GM23338 (cell line): ENCODE results near the gene TFAP2E. TPM values are rescaled to one million over a fixed set of nuclear protein-coding genes. Genes with fewer than 3 reads are reported as not detected.
"Not testable (repeated sequence)": the region's sequence is repeated elsewhere in the genome, so short reads cannot be mapped to it uniquely, and the experiment has no call there.

Experiments
- ATAC-seq: fragments of 200-7000 bp; cut with Tn5 transposase; 3 replicates; pipeline ENCODE4 v1.9.1; 2020
- DNase-seq: peaks from one replicate; pipeline ENCODE4 v3.0.0-alpha.2; 2015; ENCODE audit warnings: low spot score
- H2AFZ ChIP-seq: fragments of 200-600 bp; sonication (generic); 2 replicates; pipeline ENCODE4 v1.8.0; 2016; ENCODE audit warnings: antibody characterized with exemption, mild to moderate bottlenecking, moderate library complexity
- H3F3A ChIP-seq: fragments of 200-600 bp; sonication (generic); replicated peaks from 2 replicates; pipeline ENCODE4 v1.8.0; 2017; ENCODE audit warnings: antibody characterized with exemption, mixed run types, low read depth
- H3K27ac ChIP-seq: fragments of 200-600 bp; sonication (generic); 2 replicates; pipeline ENCODE4 v1.6.1; 2016; ENCODE audit warnings: low read depth
- H3K27me3 ChIP-seq: fragments of 200-600 bp; sonication (generic); 2 replicates; pipeline ENCODE4 v1.8.0; 2016; ENCODE audit warnings: mild to moderate bottlenecking, mixed run types, moderate library complexity; ENCODE audit not compliant: insufficient read depth
- H3K36me3 ChIP-seq: fragments of 200-600 bp; sonication (generic); 2 replicates; pipeline ENCODE4 v1.8.0; 2016; ENCODE audit warnings: mild to moderate bottlenecking; ENCODE audit not compliant: insufficient read depth
- H3K4me1 ChIP-seq: fragments of 200-600 bp; sonication (generic); 2 replicates; pipeline ENCODE4 v1.8.0; 2016; ENCODE audit warnings: mild to moderate bottlenecking, moderate library complexity; ENCODE audit not compliant: insufficient read depth
- H3K4me2 ChIP-seq: fragments of 200-600 bp; sonication (generic); 2 replicates; pipeline ENCODE4 v1.7.1; 2017; ENCODE audit warnings: mixed run types
- H3K4me3 ChIP-seq: fragments of 200-600 bp; sonication (generic); 2 replicates; pipeline ENCODE4 v1.6.1; 2016; ENCODE audit warnings: mixed run types
- H3K79me2 ChIP-seq: fragments of 200-600 bp; sonication (generic); replicated peaks from 2 replicates; pipeline ENCODE4 v1.8.0; 2017; ENCODE audit warnings: mild to moderate bottlenecking; ENCODE audit not compliant: insufficient read depth
- H3K9me2 ChIP-seq: fragments of 200-600 bp; sonication (generic); 2 replicates; pipeline ENCODE4 v1.8.0; 2017; ENCODE audit not compliant: insufficient read depth
- H4K20me1 ChIP-seq: fragments of 200-600 bp; sonication (generic); replicated peaks from 2 replicates; pipeline ENCODE4 v1.8.0; 2017; ENCODE audit warnings: mild to moderate bottlenecking; ENCODE audit not compliant: insufficient read depth
- H3K27ac Mint-ChIP-seq: 2 replicates; pipeline ENCODE4 v1.8.0; 2020; ENCODE audit warnings: inconsistent platforms, mild to moderate bottlenecking, moderate library complexity, mixed read lengths
- H3K27me3 Mint-ChIP-seq: 3 replicates; pipeline ENCODE4 v1.8.0; 2022; ENCODE audit warnings: low read depth, mild to moderate bottlenecking, moderate library complexity, mixed read lengths, inconsistent platforms; ENCODE audit not compliant: insufficient read depth, poor library complexity
- H3K36me3 Mint-ChIP-seq: 3 replicates; pipeline ENCODE4 v1.8.0; 2021; ENCODE audit warnings: low read depth, mild to moderate bottlenecking, inconsistent platforms, moderate library complexity, mixed read lengths
- H3K4me1 Mint-ChIP-seq: 3 replicates; pipeline ENCODE4 v1.8.0; 2020; ENCODE audit warnings: mild to moderate bottlenecking, inconsistent platforms, mixed read lengths
- H3K4me3 Mint-ChIP-seq: 3 replicates; pipeline ENCODE4 v1.8.0; 2021; ENCODE audit warnings: moderate library complexity, mild to moderate bottlenecking, inconsistent platforms, mixed read lengths
- H3K9me3 Mint-ChIP-seq: 3 replicates; pipeline ENCODE4 v1.8.0; 2020; ENCODE audit warnings: moderate library complexity, mild to moderate bottlenecking, inconsistent platforms, mixed read lengths
- CREB1 ChIP-seq: fragments of 250-450 bp; sonication (Bioruptor Pico); IDR thresholded peaks from 2 replicates; pipeline ENCODE4 v1.5.0; 2020; ENCODE audit warnings: low read depth, mild to moderate bottlenecking, moderate library complexity
- ETS1 ChIP-seq: IDR thresholded peaks from 2 replicates; pipeline ENCODE4 v1.6.1; 2016; ENCODE audit warnings: antibody characterized with exemption
- EZH2 ChIP-seq: fragments of 200-600 bp; sonication (generic); IDR thresholded peaks from one replicate; pipeline ENCODE4 v1.8.0; 2017; ENCODE audit warnings: antibody characterized with exemption, mild to moderate bottlenecking, low read depth; ENCODE audit not compliant: unreplicated experiment
- JUNB ChIP-seq: IDR thresholded peaks from one replicate; pipeline ENCODE4 v1.6.1; 2016; ENCODE audit warnings: antibody characterized with exemption; ENCODE audit not compliant: unreplicated experiment
- NANOG ChIP-seq: IDR thresholded peaks from 2 replicates; pipeline ENCODE4 v1.6.1; 2016; ENCODE audit warnings: antibody characterized with exemption, borderline replicate concordance
- REST ChIP-seq: IDR thresholded peaks from one replicate; pipeline ENCODE4 v1.6.1; 2018; ENCODE audit warnings: antibody characterized with exemption; ENCODE audit not compliant: unreplicated experiment
- STAT1 ChIP-seq: IDR thresholded peaks from one replicate; pipeline ENCODE4 v1.6.1; 2016; ENCODE audit warnings: antibody characterized with exemption; ENCODE audit not compliant: unreplicated experiment
- ZNF114 ChIP-seq: fragments of 250-450 bp; sonication (Bioruptor Pico); IDR thresholded peaks from 2 replicates; pipeline ENCODE4 v1.5.0; 2020; ENCODE audit warnings: mild to moderate bottlenecking, moderate library complexity
- ZNF331 ChIP-seq: fragments of 250-450 bp; sonication (Bioruptor Pico); IDR thresholded peaks from 2 replicates; pipeline ENCODE4 v1.5.0; 2020; ENCODE audit warnings: low read depth, mild to moderate bottlenecking, moderate library complexity
- ZNF462 ChIP-seq: fragments of 250-450 bp; sonication (Bioruptor Pico); IDR thresholded peaks from 2 replicates; pipeline ENCODE4 v1.5.0; 2020; ENCODE audit warnings: mild to moderate bottlenecking, moderate library complexity
- polyA plus RNA-seq: library from polyadenylated mRNA; unstranded; fragments of >200 nt; fragmentation: Nextera tagmentation; extraction: Ambion mirVana; gene quantifications from 2 replicates; pipeline ENCODE4 v1.2.1, GENCODE V29; 2016
- total RNA-seq: library from RNA; depleted of rRNA; stranded (reverse); fragments of >200 nt; shearing (Covaris generic); gene quantifications from 2 replicates; pipeline ENCODE4 v1.2.3, GENCODE V29; 2014

Gene TFAP2E
- total and polyA plus RNA-seq, 2 experiments from 2014 or later, result 0.34 to 1.4 TPM

- H3K4me1 Mint-ChIP-seq, result peaks cover 32% of the 10 kb centered on the region
- H3K27me3 Mint-ChIP-seq, result peaks cover 81% of the 10 kb centered on the region
- peaks cover 38% of the 10 kb centered on the region for H3K4me1 ChIP-seq
- peak overlapping the region; percentile 84 for H3K4me3 ChIP-seq
- H3K36me3 ChIP-seq, H3K9me2 ChIP-seq, H3K9me3 Mint-ChIP-seq, ATAC-seq, H3K79me2 ChIP-seq, H4K20me1 ChIP-seq, H3K27ac ChIP-seq, H3K36me3 Mint-ChIP-seq, DNase-seq, H3K27ac Mint-ChIP-seq: not testable (repeated sequence)
- TF ChIP-seq EZH2, result peak; percentile 40
- peaks cover 27% of the 10 kb centered on the region for H3F3A ChIP-seq
- peak overlapping the region; percentile 79 for H3K4me3 Mint-ChIP-seq
- H3K4me2 ChIP-seq, result peak overlapping the region; percentile 99
- H3K27me3 ChIP-seq, result peaks cover 84% of the 10 kb centered on the region
- peak overlapping the region; percentile 98 for H2AFZ ChIP-seq
These were observed 3.6 kb downstream of the TFAP2E start for GRCh38 chr1:35576766-35577070.

GRCh38 chr1:35577071-35577998, 4.2 kb downstream of the TFAP2E start:
- H3K36me3 ChIP-seq, result no peaks in the 10 kb centered on the region; the same call in 1 of the 2 replicates
- Mint-ChIP-seq H3K36me3 (no peaks in the 10 kb centered on the region; the same call in 2 of the 3 replicates), H3K27me3 (peaks cover 75% of the 10 kb centered on the region), H3K4me1 (peaks cover 32% of the 10 kb centered on the region), H3K9me3 (no peaks in the 10 kb centered on the region), H3K4me3 (peak overlapping the region; percentile 67), H3K27ac (no peak overlapping the region)
- 0 out of 2 replicates have a peak, but pooled peaks cover 2% of the 10 kb centered on the region for H4K20me1 ChIP-seq
- peak overlapping the region; percentile 99 for H3K4me2 ChIP-seq
- ATAC-seq (peak; percentile 31), DNase-seq (peak; percentile 79)
- peaks cover 78% of the 10 kb centered on the region for H3K27me3 ChIP-seq
- H3K4me1 ChIP-seq, result peaks cover 38% of the 10 kb centered on the region
- no peaks in the 10 kb centered on the region for H3K9me2 ChIP-seq
- peak overlapping the region; percentile 84 for H3K4me3 ChIP-seq
- no peak overlapping the region for H3K27ac ChIP-seq
- peaks cover 26% of the 10 kb centered on the region for H3F3A ChIP-seq
- peak overlapping the region; percentile 98 for H2AFZ ChIP-seq
- H3K79me2 ChIP-seq, result no peaks in the 10 kb centered on the region
- no peak for TF ChIP-seq ZNF331 (CRISPR knock-in tag)
- TF ChIP-seq CREB1 (CRISPR knock-in tag), result no peak
- TF ChIP-seq ETS1, result no peak
- TF ChIP-seq JUNB, result no peak
- TF ChIP-seq STAT1, result no peak
- no peak for TF ChIP-seq NANOG
- no peak for TF ChIP-seq ZNF462 (CRISPR knock-in tag)
- TF ChIP-seq REST, result no peak
- no peak for TF ChIP-seq ZNF114 (CRISPR knock-in tag)
